HS-5 (cell line): ENCODE data around the gene AATK.

Experiments used
- DNase-seq: peaks from one replicate; pipeline ENCODE4 v3.0.0-alpha.2; 2012; ENCODE audit warnings: low read depth

Gene AATK

GRCh38 chr17:81195941-81196495 is 30.0 kb upstream of the AATK start:
- DNase-seq = no peak

- DNase-seq = no peak
Observed at GRCh38 chr17:81194941-81195901, 29.2 kb upstream of the AATK start.

DNA sequence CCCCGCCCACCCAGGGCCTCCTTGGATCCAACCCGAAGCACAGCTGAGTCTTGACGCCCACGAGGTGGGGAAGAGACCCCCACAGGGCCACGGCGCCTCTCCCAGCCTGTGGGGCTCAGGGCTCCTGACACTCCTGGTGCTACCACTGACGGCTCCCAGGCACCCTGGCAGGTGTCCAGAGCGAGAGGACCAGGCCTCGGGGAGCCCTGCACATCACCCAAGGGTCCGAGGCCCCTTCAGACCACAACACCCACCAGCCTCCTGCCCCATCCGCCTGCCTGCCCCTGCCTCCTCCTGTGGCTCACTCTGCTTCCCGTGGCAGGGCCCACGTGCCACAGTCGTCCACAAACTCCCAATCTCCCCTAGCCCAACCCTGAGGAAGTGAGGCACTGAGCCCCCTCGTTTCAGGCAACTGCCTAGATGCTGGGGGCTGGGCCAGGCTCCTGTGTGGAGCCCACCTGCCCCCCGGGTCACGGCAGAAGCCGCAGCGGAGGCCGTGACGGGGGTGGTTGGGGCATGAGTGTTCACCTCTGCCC is 28.3 kb upstream of the AATK start:
- no peak for DNase-seq

GRCh38 chr17:81193470-81194224 is 27.6 kb upstream of the AATK start:
- DNase-seq = no peak

GRCh38 chr17:81193051-81193410 is 27.0 kb upstream of the AATK start:
- DNase-seq = no peak

DNA sequence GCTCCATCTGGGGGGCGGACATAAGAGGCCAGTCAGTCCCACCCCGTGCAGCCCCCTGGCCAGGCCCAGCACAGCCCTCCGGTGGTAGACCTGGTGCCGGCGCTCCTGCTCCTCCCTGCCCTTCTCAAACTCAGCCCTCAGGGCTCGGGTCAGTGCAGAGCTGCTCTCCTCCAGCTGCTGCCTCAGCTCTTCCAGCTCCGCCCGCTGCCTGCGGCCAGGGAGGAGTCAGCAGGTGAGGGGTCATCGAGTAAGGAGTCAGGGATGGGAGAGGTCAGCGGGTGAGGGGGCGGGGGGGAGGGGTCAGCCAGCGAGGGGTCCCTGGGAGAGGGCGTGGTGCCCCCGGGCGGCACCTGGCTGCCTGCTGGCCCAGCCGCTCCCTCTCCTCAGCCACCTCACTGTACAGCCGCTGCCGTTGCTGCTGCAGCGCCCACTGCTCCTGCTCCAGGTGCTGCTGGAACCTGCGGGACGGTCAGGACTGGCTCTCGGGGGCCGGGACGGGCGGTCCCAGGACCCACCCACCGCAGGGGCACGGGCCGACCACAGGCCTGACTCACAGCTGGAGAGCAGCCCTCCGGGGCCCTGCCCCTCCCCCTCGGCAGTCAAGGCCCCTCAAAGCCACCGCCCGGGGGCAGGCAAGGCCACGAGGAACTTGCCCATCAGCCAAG is 26.5 kb upstream of the AATK start:
- no peak for DNase-seq

- no peak for DNase-seq
Observed at GRCh38 chr17:81191646-81192045, 25.6 kb upstream of the AATK start.

GRCh38 chr17:81191116-81191515 is 25.1 kb upstream of the AATK start:
- DNase-seq = no peak

DNA sequence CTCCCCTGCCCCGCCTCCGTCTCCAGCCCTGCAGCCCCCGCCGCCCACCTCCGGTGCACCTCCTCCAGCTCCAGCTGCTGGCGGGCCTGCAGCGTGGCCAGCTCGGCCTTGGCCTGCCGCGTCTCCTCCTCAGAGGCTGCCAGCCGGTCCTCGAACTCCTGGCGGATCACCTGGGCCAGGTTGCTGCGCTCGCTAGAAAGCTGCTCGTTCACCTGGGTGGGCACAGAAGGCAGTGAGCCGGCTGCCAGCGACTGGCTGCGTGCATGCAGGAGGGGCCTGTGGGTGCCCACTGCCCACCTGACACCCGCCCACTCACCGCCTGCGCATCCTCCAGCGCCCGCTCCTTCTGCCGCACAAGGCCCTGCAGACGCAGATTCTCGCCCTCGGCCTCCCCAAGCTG is 24.6 kb upstream of the AATK start:
- no peak for DNase-seq

DNA sequence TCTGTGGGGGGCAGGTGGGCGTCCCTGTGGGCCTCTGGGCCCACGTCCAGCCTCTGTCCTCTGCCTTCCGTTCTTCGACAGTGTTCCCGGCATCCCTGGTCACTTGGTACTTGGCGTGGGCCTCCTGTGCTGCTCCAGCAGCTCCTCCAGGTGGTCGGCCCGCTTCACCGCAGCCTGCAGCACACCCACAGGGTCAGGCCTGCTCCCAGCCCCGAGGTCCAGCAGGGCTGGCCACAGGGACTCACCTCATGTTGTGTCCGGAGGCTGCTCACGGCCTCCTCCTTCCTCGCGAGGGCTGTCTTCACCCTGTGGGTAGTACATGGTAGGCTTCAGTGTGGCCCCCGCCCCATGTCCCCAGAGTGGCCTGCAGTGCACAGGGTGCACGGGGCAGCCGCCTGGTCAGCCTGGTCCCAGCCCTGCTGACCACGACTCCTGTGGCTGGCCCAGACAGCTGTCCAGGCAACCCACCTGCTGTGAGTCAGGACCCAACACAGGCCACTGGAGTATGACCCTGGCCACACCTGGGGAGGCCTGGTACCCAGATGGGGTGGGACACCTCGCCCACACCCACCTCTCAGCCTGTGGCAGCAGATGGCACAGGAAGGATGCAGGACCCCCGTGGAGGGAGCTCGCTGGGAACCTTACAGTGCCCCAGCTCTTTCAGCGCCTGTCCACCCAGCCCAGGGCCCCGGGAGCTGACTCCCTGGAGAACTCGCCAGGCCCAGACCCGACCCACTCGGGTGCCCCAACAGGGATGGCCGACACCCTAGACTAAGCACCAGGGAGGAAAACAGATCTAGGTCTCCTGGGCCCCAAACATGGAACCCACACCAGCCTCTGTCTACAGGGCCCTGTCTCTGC is 23.9 kb upstream of the AATK start:
- DNase-seq = no peak

- DNase-seq = no peak
Observed at GRCh38 chr17:81189016-81189415, 23.0 kb upstream of the AATK start.

DNA sequence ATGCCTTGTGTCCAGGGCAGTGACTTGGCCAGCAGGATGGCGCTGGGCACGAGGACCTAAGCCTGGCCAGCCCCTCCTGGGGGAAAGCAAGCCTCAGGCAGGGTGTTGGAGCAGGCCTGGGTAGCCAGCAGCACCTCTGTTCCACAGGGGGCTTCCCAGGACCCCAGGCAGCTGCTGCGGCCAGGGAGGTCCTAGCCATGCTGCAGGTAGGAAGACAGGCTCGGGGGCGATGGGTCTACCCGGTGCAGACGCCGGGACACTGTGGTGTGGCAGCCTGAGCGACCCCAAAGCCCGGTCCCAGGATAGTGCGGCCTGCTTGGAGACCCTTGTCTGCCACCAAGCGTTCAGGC is 22.4 kb upstream of the AATK start:
- no peak for DNase-seq

GRCh38 chr17:81187586-81188490 is 21.8 kb upstream of the AATK start:
- DNase-seq = no peak

- DNase-seq = no peak
Observed at GRCh38 chr17:81187120-81187519, 21.1 kb upstream of the AATK start.

DNA sequence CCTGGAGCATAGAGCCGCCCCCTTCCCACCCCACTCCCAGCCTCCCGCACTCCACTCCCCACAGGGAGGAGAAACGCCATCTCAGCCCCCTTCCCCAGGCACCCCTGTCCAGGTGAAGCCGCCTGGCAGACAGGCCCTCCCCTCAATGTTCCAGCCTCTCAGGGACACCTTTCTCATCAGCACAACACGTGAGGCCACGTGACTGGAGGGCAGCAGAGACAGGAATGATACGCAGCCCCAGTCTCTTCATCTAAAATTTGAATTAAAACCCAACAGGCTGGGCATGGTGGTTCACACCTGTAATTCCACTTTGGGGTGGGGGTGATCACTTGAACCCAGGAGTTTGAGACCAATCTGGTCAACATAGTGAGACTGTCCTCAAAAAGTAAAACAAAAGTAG is 20.2 kb upstream of the AATK start:
- DNase-seq = no peak

- DNase-seq = no peak
Observed at GRCh38 chr17:81184555-81184954, 18.5 kb upstream of the AATK start.

GRCh38 chr17:81183807-81184206 is 17.8 kb upstream of the AATK start:
- no peak for DNase-seq

- no peak for DNase-seq
Observed at GRCh38 chr17:81183316-81183715, 17.3 kb upstream of the AATK start.

GRCh38 chr17:81182596-81182995 is 16.6 kb upstream of the AATK start:
- DNase-seq = no peak

GRCh38 chr17:81181811-81182185 is 15.8 kb upstream of the AATK start:
- DNase-seq = no peak
